Glutamatergic neuron (in vitro differentiated cells): ENCODE results near the gene KIF3A. TPM values are rescaled to one million over a fixed set of nuclear protein-coding genes. Genes with fewer than 3 reads are reported as not detected.

ENCODE experiments used
- DNase-seq: peaks from one replicate; pipeline ENCODE4 v3.0.0; 2022
- H3K27ac Mint-ChIP-seq: one replicate; pipeline ENCODE4 v1.8.0; 2020; ENCODE audit warnings: mild to moderate bottlenecking, mixed read lengths, inconsistent platforms; ENCODE audit not compliant: unreplicated experiment
- H3K27me3 Mint-ChIP-seq: one replicate; pipeline ENCODE4 v1.8.0; 2020; ENCODE audit warnings: mild to moderate bottlenecking, moderate library complexity, mixed read lengths, inconsistent platforms; ENCODE audit not compliant: unreplicated experiment
- H3K36me3 Mint-ChIP-seq: one replicate; pipeline ENCODE4 v1.8.0; 2020; ENCODE audit warnings: mild to moderate bottlenecking, mixed read lengths, inconsistent platforms; ENCODE audit not compliant: unreplicated experiment
- H3K4me1 Mint-ChIP-seq: one replicate; pipeline ENCODE4 v1.8.0; 2020; ENCODE audit warnings: mild to moderate bottlenecking, low read depth, mixed read lengths, inconsistent platforms; ENCODE audit not compliant: unreplicated experiment
- H3K4me3 Mint-ChIP-seq: one replicate; pipeline ENCODE4 v1.8.0; 2020; ENCODE audit warnings: mild to moderate bottlenecking, mixed read lengths, inconsistent platforms; ENCODE audit not compliant: unreplicated experiment
- H3K9me3 Mint-ChIP-seq: one replicate; pipeline ENCODE4 v1.8.0; 2020; ENCODE audit warnings: mild to moderate bottlenecking, moderate library complexity, mixed read lengths, inconsistent platforms; ENCODE audit not compliant: unreplicated experiment
- CTCF ChIP-seq: fragments of 200-600 bp; sonication (generic); IDR thresholded peaks from one replicate; pipeline ENCODE4 v1.5.0; 2021; ENCODE audit not compliant: partially characterized antibody, unreplicated experiment
- long read RNA-seq: library from polyadenylated mRNA; unstranded; transcript quantifications from one replicate; pipeline ENCODE4 v2.0.0, GENCODE V29; 2020; ENCODE audit not compliant: unreplicated experiment
- total RNA-seq: library from RNA; stranded (reverse); fragmentation: NEBNext Ultra II Directional; extraction: Animal tissue kit (Norgen Biotek cat#: 25700); gene quantifications from one replicate; pipeline ENCODE4 v1.2.1, GENCODE V29; 2021; ENCODE audit not compliant: unreplicated experiment

The KIF3A gene
- 42.4 TPM for total RNA-seq
- long read RNA-seq, partial matches to known transcripts, result 29 of 30 reads
- long read RNA-seq, other reads (novel, unspliced or antisense), result 1 of 30 reads

DNA sequence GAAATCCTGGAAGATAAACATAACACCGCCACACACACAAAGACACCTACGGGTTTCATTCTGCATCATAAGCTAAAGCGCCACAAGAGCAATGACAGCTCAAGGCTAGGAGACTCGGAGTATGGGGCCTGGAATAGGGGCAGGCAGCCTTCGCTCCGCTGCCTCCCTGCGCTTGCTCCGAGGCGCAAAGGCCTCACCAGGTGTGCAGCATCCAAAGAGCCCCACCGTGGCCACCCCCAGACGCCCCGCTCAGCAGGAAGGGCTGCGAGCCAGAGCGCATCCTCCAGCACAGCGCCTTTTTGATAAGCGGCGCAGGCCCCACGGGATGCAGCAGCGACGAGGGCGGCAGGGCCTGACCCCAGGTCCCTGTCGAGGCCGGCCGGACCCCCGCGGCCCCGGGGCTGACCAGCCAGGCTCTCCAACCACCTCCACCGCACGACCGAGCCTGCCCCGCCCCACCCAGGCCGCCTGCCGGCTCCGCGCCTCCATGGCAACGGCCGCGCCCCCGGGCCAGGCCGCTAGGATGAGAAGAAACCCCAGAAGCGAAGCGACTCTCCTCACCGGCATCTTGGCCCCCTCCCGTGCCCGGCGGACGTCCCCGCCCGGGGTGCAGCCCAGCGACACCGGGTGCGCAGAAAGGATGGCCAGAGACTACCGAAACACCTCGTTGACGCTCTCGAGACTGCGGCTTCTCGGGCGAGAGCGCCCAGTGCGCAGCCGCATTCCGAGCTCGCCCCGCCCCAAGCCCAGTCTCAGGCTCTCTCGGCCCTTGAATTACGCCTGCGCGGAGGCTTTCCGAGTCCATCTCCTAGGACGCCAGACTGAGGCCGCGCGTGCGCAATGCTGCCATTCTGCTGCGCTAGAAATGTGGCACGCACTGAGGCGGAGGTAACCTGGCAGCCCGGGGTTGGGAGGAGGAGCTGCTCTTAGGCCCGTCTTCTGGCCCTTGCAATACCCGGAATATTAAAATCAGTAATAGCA is at the start of gene KIF3A:
Gene KIF3A (minus strand): TSS at position 694 of the 981 bp plus-strand sequence. CDS start 127 bp downstream, at position 567.
- Mint-ChIP-seq H3K9me3 (peaks cover 5% of the 10 kb centered on the region), H3K36me3 (no peaks in the 10 kb centered on the region), H3K4me3 (peak within 1 kb of the TSS; percentile 88), H3K4me1 (peaks cover 8% of the 10 kb centered on the region), H3K27me3 (peaks cover 6% of the 10 kb centered on the region), H3K27ac (peak within 1 kb of the TSS; percentile 54)
- peak; percentile 37 for TF ChIP-seq CTCF
- peak; percentile 98 for DNase-seq

GRCh38 chr5:132787076-132787475 is 49.7 kb upstream of the KIF3A start:
- no peak for DNase-seq
- peaks cover 2% of the 10 kb centered on the region for H3K9me3 Mint-ChIP-seq
- no peak overlapping the region for H3K4me3 Mint-ChIP-seq
- H3K27me3 Mint-ChIP-seq, result peaks cover 3% of the 10 kb centered on the region
- peaks cover 10% of the 10 kb centered on the region for H3K4me1 Mint-ChIP-seq
- no peak overlapping the region for H3K27ac Mint-ChIP-seq
- no peak for TF ChIP-seq CTCF
- peaks cover 5% of the 10 kb centered on the region for H3K36me3 Mint-ChIP-seq

- H3K9me3 Mint-ChIP-seq, result peaks cover 2% of the 10 kb centered on the region
- H3K36me3 Mint-ChIP-seq, result peaks cover 5% of the 10 kb centered on the region
- H3K27me3 Mint-ChIP-seq, result peaks cover 3% of the 10 kb centered on the region
- no peak overlapping the region for H3K27ac Mint-ChIP-seq
- H3K4me1 Mint-ChIP-seq, result peaks cover 10% of the 10 kb centered on the region
- no peak for TF ChIP-seq CTCF
- no peak overlapping the region for H3K4me3 Mint-ChIP-seq
- DNase-seq, result no peak
These were observed 48.5 kb upstream of the KIF3A start for GRCh38 chr5:132785864-132786263.

- peaks cover under 1% of the 10 kb centered on the region for H3K9me3 Mint-ChIP-seq
- no peak overlapping the region for H3K4me3 Mint-ChIP-seq
- H3K27ac Mint-ChIP-seq, result no peak overlapping the region
- peaks cover 8% of the 10 kb centered on the region for H3K4me1 Mint-ChIP-seq
- DNase-seq, result no peak
- no peak for TF ChIP-seq CTCF
- H3K36me3 Mint-ChIP-seq, result peaks cover 5% of the 10 kb centered on the region
- peaks cover 3% of the 10 kb centered on the region for H3K27me3 Mint-ChIP-seq
These were observed 48.0 kb upstream of the KIF3A start for GRCh38 chr5:132785365-132785764.

GRCh38 chr5:132782101-132782500 is 44.8 kb upstream of the KIF3A start:
- no peaks in the 10 kb centered on the region for H3K9me3 Mint-ChIP-seq
- H3K36me3 Mint-ChIP-seq, result peaks cover 5% of the 10 kb centered on the region
- H3K27me3 Mint-ChIP-seq, result peaks cover 4% of the 10 kb centered on the region
- no peak overlapping the region for H3K4me3 Mint-ChIP-seq
- no peak overlapping the region for H3K27ac Mint-ChIP-seq
- no peak for DNase-seq
- peaks cover 7% of the 10 kb centered on the region for H3K4me1 Mint-ChIP-seq
- no peak for TF ChIP-seq CTCF
